HG02981 (cell line): Measurements from ENCODE around the gene KIF1A.
"Not testable (repeated sequence)": the region's sequence is repeated elsewhere in the genome, so short reads cannot be mapped to it uniquely, and the experiment has no call there.

ENCODE experiments used
- ATAC-seq: cut with Tn5 transposase; IDR thresholded peaks from one replicate; pipeline ENCODE4 v1.9.1; 2021; ENCODE audit warnings: mild to moderate bottlenecking, moderate library complexity; ENCODE audit not compliant: unreplicated experiment

Gene KIF1A

DNA sequence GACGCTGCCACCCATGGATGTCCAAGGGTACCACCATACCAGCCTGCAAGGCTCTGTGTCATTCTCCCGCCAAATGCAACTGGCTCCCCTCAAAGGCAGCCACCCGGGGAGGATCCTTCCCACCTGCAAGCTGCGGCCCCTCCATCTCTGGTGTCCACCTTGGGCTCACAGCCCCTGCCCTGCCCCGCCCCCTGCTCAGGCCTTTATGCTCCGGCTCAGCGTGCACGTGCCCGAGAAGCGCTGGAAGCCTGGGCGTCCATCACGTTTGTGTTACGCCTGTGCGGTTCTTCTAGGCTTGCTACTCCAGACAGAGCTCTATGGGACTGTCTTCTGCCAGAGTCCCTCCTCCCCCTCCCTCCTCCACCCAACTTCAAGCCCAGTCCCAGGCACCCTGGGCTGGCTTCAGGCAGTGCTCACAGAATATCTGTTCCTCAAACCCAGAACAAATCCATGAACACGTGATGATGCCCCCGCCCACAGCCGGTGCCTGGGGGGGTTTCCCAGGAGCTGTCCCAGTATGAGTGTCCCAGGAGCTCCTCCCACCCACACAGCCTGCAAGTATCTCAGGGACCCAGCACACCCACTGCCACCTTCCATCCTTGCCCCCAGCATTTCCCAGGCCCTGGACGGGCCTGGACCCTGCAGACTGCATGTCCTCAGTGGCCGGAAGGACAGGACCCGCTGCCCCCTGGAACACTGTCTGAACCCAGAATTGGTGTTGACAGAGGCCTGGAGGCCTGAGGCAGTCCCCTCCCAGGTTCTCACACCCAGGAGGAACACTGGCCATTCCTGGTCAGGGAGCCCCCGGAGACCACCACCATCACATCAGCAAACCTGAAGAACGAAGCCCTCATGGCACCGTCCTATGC lies 30.3 kb downstream of the KIF1A start:
- ATAC-seq = no peak

DNA sequence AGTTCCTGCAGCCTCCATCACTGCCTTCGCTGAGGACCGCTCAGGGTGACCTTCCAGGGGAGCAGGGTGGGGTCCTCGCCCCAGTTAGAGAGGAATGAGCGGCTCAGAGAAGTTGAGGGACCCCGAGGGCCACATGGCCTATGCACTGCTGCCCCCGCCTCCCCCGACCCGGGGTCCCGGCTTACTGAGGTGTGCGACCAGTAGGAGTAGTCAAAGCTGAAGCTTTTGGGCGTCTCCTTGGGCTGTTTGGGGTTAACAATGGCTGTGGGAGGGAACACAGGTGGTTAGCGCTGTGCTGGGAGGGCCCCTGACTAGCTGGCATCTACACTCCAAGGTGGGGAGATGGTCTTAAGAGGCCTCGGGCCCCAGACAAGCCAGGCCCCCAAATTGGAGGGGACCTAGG lies 31.0 kb downstream of the KIF1A start:
- no peak for ATAC-seq

DNA sequence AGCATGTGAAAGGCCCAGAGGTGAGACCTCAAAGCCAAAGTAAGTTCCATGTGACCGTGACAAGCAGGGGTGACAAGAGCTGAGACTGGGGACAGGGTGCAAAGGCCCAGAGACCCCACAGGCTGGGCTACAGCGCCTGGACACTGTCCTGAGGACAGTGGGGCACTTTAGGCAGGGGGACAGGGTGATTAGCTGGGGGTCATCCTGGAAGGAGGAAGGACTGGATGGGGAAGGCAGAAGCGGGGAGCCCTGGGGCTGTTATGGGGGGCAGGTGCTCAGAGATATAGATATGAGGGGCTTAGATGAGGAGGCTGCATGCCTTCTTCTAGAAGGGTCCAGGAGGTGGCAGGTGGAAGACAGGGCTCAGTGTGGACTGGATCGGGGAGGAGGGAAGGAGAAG lies 31.5 kb downstream of the KIF1A start:
- no peak for ATAC-seq

DNA sequence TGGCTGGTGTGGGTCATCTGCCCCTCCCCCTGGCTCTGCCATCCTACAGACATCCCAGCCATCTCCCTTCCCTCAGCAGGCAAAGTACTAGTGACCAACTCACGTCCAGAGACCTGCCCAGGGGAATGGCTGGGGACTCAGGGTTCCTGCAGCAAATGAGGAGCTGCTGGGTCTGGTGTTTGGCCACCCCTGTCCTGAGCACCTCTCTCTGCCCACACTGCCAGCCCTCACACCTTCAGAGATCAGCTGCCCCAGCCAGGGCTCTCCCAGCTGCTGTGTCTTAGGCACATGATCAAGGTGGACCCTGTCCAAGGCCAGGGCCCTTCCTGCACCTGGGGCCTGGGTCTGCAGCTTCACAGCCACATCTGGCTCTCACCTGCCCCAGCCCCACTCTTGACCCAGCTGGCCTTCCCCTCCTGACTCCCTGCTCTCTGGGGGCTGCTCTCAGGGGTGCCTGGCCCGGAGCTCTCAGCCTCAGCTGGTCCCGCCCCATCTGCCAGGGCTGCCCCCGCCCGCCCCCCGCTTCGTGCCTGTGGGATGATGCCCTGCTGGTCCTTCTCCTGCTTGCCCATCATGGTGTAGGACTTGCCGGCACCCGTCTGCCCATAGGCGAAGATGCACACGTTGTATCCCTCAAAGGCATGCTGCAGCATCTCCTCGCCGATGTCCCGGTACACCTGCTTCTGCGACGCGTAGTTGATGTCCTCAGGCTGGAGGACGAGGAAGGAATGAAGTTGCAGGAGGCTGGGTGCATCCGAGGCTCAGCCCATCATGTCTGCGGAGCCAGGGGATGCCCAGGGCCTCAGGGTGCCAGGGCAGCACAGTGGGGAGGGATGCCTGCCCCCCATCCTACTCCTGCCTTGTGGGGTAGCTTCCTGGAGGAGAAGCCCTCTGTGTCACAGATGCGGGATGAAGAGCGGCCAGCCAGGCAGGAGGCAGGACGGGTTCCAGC lies 32.2 kb downstream of the KIF1A start:
- ATAC-seq = no peak

DNA sequence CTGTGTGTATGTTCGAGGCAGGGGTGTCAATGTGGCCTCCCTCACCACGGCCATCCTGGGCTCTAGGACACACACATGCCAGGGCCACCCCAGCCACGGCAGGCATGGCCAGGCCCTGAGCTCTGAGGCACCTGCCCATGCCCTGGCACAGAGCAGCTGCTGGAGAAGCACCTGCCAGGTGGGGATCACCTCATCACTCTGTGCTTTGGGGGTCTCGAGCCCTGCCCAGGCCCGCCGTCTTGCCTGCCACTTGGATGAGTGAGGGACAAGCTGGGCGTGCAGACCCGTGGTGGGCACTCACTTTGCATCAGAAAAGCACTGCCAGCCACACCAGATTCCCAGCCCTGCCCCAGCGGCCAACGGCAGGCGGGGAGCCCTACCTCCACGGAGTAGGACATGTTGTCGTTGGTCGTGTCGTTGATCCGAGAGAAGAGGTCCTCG lies 33.1 kb downstream of the KIF1A start:
- no peak for ATAC-seq

DNA sequence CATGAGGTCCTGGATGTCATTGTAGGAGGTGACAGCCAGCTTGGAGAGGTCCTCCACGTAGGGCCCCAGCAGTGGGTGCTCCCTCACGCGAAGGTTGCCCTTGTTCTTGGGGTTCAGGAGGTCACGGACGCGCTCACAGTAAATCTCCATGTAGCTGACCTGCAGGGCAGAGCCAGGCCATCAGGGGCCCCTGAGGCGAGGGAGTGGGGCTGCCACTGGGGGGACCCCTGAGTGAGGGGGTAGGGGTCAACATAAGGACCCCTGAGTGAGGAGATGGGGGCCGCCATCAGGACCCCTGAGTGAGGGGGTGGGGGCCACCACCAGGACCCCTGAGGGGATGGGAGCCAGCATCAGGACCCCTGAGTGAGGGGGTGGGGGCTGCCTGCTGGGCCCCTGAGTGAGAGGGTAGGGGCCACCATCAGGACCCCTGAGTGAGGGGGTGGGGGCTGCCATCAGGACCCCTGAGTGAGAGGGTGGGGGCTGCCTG lies 33.6 kb downstream of the KIF1A start:
- ATAC-seq = no peak

DNA sequence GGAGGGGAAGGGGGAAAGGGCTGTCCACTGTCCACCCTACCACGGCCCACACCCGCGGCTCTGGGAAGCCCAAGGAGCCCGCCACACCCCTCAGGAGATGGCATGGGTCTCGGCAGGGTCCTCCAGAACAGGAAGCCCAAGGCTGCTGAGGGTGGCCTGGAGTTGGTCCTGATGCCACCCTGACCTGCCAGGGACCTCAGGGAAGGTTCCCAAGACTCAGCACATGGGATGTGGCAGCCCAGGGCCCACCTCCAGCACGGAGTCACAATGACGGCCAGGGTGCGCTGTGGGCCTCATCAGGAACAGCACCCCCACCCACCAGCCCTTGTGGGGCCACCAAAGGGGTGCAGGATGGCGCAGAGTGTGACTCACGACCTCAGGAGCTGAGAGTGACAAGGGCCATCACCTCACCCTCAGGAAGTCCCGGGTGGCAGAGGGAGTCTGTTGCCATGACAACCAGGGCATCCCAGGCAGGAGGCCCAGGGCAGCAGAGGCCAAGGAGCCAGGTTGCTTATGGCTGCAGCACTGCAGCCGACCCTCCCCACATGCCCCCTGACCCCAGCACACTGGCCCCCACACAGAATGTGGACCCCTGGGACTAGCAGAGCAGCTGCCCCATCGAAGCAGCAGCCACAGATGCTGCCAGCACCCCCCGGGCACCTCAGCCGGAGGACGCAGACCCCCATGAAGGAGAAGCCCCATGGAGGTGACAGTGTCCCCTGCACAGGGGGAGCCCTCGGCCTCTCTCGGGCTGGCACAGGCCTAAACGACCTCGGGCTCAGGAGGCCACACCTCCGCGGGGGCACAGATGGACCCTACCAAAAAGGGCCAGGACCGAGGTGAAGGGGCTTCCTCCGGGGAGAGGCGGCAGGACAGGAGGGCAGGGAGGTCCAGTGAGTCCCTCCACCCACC lies 34.3 kb downstream of the KIF1A start:
- ATAC-seq = no peak

DNA sequence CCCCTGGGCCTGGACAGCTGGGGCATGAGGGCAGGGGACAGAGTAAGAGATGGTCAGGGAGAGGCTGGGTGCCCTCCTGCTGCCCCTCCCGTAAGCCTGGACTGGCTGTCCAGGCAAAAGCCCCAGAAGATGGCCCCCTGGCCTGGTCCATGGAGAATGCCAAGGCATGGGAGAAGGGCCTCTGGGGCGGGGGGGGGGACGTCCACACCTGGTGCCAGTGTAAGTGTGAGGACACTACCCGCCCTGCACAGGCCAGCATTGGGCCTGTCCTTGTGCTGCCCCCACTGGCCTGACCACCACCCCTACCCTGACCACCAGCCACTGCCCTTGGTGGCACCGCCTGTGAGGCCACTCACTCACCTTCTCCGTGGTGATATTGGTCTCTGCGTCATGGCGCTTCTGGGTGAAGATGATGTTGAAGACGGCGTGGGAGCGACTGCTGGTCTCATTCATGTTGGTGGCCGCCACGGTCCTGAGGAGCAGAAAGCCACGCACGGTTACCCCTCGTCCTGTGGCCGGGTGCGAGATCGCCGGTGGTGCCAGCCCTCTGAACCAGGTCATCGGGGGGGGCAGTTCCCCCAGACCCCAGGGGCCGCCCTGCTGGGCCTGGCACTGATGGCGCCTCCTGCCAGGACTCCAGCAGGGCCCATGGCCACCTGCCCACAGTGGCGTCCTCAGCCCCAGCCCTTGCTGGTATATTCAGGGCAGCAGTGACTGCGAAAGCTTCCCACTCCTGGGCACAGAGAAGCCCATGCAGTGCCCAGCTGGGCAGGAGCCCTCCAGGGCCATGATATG lies 35.2 kb downstream of the KIF1A start:
- ATAC-seq = no peak

DNA sequence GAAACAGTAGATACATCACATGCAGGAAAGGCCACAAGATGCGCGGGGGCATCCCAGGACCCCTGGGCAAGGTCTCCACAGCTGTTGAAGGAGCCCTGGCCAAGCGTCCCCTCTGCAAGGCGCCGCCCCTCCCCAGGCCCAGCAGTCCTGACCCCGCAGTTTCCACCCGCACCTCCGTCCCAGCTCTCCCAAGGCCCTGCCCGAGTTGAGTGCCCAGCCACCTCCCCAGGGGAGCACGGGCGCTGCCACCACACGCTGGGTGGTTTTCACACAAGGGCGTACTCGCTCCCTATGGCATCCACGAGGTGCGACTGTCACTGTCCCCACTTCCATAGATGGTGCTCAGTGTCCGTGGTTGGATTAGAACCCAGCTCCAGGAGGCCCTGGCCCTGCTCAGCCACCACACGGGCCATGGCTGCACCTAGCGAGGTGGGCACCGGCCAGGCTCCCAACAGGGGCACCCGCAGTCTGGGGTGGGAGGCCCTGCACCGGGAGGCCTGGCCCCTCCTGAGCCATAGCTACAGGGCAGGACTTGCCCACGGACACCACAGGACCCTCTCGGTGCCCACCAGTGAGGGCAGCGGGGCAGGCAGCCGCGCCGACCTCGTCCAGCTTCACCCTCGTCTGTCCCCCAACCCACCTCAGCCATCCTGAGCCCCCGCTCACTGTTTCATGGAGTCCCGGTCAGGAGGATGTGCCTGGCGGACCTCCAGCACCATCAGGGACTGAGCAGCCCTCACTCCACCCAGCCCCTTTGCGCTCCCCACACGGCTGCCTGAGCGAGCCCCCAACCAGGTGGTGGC lies 36.0 kb downstream of the KIF1A start:
- ATAC-seq = no peak

DNA sequence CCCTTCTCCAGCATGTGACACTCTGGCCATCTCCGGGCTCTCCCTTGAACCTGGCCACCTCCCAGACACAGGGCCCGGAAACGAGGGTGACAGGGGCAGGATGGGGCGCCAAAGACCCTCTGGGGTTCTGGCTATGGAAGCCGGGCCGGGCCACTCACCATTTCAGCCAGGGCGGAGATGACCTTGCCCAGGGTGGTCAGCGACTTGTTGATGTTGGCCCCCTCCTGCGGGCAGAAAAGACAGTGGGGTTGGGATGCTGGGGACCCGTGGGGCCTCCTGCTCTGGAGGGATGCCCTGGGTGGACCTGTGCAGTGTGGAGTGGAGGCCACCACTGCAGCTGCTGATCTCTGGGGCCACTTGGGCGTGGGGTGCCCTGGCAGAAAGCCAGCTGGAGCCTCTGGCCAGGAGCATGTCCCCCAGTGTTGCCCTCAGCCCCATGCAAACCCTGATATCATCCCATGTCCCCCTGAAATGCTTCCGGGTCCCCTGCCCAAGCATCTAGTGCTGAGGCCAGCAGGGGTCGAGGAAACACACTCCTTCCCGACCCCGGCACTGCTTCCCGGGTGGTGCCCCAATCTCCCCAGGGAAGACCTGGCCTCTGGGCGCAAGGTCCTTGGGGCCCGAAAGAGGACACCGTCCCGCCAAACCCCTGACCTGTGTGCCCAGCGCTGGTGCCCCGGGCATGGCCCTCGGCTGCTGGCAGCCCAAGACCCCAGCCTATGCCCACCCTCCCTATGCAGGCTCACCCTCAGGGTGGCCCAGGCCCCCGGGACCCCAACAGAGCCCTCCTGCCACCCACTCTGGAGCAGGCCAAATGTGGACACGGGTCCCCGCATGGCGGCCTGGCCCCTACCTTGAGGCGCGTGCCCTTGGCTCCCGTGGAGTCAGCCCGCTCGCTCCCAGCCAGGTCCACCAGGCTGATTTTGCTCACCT lies 36.9 kb downstream of the KIF1A start:
- no peak for ATAC-seq

DNA sequence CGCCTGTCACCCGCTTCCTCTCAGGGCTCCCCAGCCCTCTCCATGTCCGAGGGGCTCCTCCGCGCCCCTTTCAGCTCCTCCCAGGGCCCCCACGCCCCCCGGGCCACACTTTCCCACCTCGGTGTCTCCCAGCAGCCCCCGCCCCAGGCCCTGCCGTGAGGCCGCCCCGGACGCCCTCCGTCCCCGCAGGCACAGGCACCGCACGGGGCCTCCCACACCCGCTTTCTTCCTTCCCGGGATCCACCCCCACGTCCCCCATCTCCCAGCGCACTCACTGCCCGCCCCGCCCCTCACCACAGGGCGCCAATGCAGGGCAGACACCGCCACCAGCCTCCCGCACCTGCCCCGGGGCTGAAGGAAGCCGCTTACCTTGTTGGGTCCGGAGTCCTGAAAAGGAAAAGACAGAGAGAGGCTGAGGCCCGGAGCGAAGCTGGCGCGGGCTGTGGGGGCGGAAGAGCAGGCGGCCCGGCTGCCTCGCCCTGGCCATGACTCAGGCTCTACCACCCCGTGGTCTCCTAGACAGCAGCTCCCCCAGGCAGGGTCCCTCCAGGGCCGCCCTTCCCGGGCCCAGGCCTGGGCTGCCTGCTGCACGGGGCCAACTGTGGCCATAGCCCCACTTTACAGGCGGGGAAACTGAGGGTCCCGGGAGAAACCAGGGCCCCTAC lies 37.7 kb downstream of the KIF1A start:
- ATAC-seq = no peak

DNA sequence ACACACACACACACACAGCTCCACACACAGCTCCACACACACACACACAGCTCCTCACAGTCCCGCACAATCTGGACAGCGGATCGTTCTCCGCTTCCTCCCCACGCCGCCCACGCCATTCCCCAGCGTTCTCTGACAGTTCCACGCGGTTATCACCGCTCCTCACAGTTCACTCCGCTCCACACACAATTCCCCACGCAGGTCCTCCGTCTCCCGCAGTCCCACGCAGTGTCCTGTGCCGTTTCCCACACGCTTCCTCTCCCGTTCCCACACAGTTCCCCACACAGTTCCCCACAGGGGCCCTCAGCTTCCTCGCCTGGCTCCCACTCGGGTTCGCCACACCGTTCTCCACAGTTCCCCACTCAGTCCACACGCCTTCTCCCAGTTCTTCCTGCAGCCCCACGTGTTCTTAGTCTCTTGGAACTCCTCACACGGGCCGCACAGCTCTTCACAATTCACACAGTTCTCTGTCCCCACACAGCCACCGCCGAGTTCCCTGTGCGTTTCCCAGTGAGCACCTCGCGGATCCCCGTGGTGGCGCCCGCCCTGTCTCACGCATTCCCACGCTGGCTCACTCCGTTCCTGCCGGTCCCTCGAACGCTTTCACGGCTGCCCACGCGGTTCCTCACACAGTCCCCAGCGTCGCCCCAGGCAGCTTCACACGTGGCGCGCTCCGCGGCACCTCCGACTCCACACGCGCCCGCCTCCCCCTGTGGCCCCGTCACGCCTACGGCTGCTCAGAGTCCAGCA lies 38.4 kb downstream of the KIF1A start:
- no peak for ATAC-seq

DNA sequence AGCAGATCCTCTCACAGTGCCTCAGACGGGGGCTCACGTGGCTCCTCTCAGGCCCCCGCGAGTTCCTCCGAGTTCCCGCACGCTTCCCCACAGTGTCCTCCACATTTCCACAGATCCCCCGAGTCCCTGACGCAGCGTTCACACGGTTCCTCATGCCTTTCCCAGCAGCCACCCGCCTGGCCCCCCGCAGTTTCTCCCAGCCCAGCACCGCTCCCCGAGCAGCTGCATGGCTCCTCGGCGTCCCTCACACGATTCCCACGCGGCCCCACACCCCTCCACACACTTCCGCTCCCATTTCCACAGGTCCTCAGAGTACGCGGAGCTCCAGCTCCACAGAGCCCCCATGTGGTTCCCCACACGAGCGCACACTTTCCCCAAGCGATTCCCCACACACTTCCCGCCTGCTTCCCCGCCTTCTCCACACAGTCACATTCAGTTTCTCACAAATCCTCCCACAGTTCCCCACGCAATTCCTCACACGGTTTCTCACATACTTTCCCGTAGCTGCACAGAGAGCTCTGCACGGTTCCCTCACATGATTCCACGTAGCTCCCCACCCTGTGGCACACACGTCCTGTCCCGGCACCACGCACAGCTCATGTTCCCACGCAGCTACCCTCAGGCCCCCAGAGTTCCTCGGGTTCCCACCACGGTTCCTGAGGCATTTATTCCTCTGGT lies 39.9 kb downstream of the KIF1A start:
- no peak for ATAC-seq

DNA sequence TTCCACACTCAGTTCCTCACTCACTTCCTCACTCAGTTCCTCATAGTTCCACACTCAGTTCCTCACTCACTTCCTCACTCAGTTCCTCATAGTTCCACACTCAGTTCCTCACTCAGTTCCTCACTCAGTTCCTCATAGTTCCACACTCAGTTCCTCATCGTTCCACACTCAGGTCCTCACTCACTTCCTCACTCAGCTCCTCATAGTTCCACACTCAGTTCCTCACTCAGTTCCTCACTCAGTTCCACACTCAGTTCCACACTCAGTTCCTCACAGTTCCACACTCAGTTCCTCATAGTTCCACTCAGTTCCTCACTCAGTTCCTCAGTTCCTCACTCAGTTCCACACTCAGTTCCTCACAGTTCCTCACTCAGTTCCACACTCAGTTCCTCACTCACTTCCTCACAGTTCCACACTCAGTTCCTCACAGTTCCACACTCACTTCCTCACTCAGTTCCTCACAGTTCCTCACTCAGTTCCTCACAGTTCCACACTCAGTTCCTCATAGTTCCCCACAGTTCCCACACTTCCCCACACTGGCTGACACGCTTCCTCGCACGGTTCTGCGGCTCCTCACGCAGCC lies 40.7 kb downstream of the KIF1A start:
- not testable (repeated sequence) for ATAC-seq

DNA sequence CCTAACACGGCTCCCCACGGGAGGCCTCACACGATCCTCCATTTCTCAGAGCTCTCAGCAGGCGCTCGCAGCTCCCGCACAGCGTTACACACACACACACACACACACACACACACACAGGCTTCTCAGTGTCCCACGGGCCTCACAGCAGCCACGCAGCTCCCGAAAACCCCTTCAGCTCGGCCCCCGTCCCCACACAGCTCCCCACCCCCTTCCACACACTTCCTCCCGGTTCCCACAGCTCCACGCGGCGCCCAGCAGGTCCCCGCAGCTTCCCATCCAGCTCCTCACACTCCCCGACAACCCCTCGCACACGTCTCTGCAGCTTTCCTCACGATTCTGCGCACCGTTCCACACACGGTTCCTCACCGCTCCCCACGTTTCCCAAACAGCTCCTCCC lies 41.6 kb downstream of the KIF1A start:
- no peak for ATAC-seq
